Body of pancreas (tissue), 4 donors: ENCODE measurements around the gene SPATS2.

Experiments used
- POLR2A ChIP-seq, 3 donors: fragments of 450-650 bp; IDR thresholded peaks; one replicate each; pipeline ENCODE4 v1.6.1; 2016; ENCODE audit warnings: antibody characterized with exemption in 3 of 3, mild to moderate bottlenecking in 2 of 3
- TF ChIP-seq, protein P1 (sequence below), 7 experiments: fragments of 450-650 bp in 4 of 7; fragments of 200-600 bp in 3 of 7; sonication (generic) in 3 of 7; IDR thresholded peaks; one replicate each; pipeline ENCODE4 v1.5.1; 2016 to 2019; ENCODE audit warnings: antibody characterized with exemption in 7 of 7

DNA sequence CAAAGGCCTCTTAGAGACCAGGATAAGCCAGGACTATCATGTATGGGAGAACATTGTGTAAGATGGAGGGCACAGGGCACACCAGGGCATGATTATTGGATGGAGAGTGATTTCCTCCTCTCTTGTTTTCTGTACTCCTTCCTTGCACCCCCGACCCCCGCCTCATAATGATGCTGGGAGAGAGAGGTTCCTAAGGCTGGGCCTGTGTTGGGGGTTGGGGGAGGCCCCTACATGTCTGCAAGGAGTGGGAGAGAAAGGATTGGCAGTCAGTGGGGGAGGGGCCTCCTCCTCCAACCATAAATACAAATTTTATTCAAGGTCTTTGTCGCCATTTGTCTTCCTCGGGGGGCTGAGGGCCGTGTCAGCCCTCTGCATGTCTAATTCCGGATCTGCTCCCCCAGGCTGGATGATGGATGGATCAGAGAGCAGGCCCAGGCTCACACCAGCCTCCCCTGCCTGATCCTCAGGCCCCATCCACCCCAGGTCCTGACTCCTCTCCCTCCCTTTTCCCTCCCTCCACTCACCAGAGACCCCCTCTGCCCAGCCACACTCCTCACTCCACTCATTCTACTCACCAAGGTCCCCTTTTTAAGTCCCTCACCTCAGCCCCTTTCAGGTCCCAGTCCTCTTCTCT lies 28.3 kb upstream of the SPATS2 start:
- TF ChIP-seq, protein P1, sequence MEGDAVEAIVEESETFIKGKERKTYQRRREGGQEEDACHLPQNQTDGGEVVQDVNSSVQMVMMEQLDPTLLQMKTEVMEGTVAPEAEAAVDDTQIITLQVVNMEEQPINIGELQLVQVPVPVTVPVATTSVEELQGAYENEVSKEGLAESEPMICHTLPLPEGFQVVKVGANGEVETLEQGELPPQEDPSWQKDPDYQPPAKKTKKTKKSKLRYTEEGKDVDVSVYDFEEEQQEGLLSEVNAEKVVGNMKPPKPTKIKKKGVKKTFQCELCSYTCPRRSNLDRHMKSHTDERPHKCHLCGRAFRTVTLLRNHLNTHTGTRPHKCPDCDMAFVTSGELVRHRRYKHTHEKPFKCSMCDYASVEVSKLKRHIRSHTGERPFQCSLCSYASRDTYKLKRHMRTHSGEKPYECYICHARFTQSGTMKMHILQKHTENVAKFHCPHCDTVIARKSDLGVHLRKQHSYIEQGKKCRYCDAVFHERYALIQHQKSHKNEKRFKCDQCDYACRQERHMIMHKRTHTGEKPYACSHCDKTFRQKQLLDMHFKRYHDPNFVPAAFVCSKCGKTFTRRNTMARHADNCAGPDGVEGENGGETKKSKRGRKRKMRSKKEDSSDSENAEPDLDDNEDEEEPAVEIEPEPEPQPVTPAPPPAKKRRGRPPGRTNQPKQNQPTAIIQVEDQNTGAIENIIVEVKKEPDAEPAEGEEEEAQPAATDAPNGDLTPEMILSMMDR (IDR thresholded peaks at IDR 0.05), result no peak
- TF ChIP-seq POLR2A (IDR thresholded peaks at IDR 0.05), result no peak
